K562 (cell line): ENCODE measurements around the gene STMN3. TPM values are rescaled to one million over a fixed set of nuclear protein-coding genes. Genes with fewer than 3 reads are reported as not detected.

Experiments
- ATAC-seq: fragments of 200-7000 bp; cut with Tn5 transposase; 3 replicates; pipeline ENCODE4 v1.9.1; 2020; ENCODE audit warnings: moderate library complexity
- BruUV-seq: library from RNA; stranded (reverse); fragments of 400-500 nt; replicated peaks from 2 replicates; lab custom pipeline; 2021; lab: Mats Ljungman, UMichigan
- CTCF ChIA-PET: fragments of 300-600 bp; formaldehyde crosslinking; extraction: SDS; loops from one replicate; lab custom pipeline; 2021; ENCODE audit warnings: low intra/inter-chr PET ratio; lab: Yijun Ruan, JAX
- POLR2A ChIA-PET: fragments of 300-600, 350-650 bp; sonication (Branson Sonifier 250); formaldehyde crosslinking; extraction: SDS; loops from one replicate; lab custom pipeline; 2021; ENCODE audit warnings: antibody characterized with exemption, inconsistent platforms; lab: Yijun Ruan, JAX
- DNase-seq, 4 experiments: peaks; one replicate each; pipeline versions ENCODE4 v3.0.0 to v3.0.0-alpha.2; 2011 to 2018; ENCODE audit warnings: low spot score in 3 of 4, mixed read lengths in 3 of 4; ENCODE audit errors: extremely low read depth in 1 of 4
- FAIRE-seq: peaks from 2 replicates; lab custom pipeline; 2011; peaks lifted over from hg19 to GRCh38; lab: Jason Lieb, UNC
- H2AFZ ChIP-seq: 2 replicates; pipeline ENCODE4 v1.6.0; 2011; ENCODE audit warnings: low read depth, low read length, control low read depth, inconsistent platforms
- H3K27ac ChIP-seq: fragments of 200-600 bp; 3 replicates; pipeline ENCODE4 v1.8.0; 2011; ENCODE audit warnings: low read depth, mild to moderate bottlenecking, control low read depth, inconsistent platforms, low read length, moderate library complexity, mixed read lengths; ENCODE audit errors: extremely low read depth
- H3K27me3 ChIP-seq, 2 experiments: fragments of 300-600 bp in 1 of 2; 2 replicates in 1 of 2; 3 replicates in 1 of 2; pipeline versions ENCODE4 v1.6.0 to v1.8.0; 2011; ENCODE audit warnings: inconsistent platforms in 2 of 2, low read length in 2 of 2, mild to moderate bottlenecking in 1 of 2, mixed read lengths in 1 of 2, moderate library complexity in 1 of 2; ENCODE audit not compliant: control insufficient read depth in 2 of 2, insufficient read depth in 2 of 2
- H3K36me3 ChIP-seq: fragments of 300-600 bp; 3 replicates; pipeline ENCODE4 v1.8.0; 2011; ENCODE audit warnings: mild to moderate bottlenecking, low read length, inconsistent platforms; ENCODE audit not compliant: control insufficient read depth, insufficient read depth
- H3K4me1 ChIP-seq, 2 experiments: fragments of 200-600 bp in 1 of 2; replicated peaks in 1 of 2; 2 replicates in 1 of 2; 3 replicates in 1 of 2; pipeline versions ENCODE4 v1.5.1 to v1.8.0; 2011; ENCODE audit warnings: inconsistent platforms in 2 of 2, low read length in 2 of 2, mild to moderate bottlenecking in 1 of 2, mixed read lengths in 1 of 2, moderate library complexity in 1 of 2; ENCODE audit not compliant: control insufficient read depth in 2 of 2, insufficient read depth in 2 of 2
- H3K4me2 ChIP-seq: 2 replicates; pipeline ENCODE4 v1.6.1; 2011; ENCODE audit warnings: low read length, control low read depth, inconsistent platforms, mixed read lengths; ENCODE audit not compliant: insufficient read depth
- H3K4me3 ChIP-seq: fragments of 200-600 bp; sonication (generic), shearing (Covaris generic); 2 replicates; pipeline ENCODE4 v1.5.1; 2016; ENCODE audit warnings: control low read depth, inconsistent platforms
- H3K79me2 ChIP-seq: fragments of 200-600 bp; 3 replicates; pipeline ENCODE4 v1.8.0; 2011; ENCODE audit warnings: low read length, inconsistent platforms; ENCODE audit not compliant: control insufficient read depth, insufficient read depth
- H3K9ac ChIP-seq, 2 experiments: 2 replicates each; pipeline versions ENCODE4 v1.6.0 to v1.6.1; 2011; ENCODE audit warnings: low read depth in 2 of 2, low read length in 2 of 2, control low read depth in 1 of 2, inconsistent platforms in 1 of 2, mild to moderate bottlenecking in 1 of 2, mixed read lengths in 1 of 2; ENCODE audit not compliant: insufficient read depth in 1 of 2
- H3K9me1 ChIP-seq: one replicate; pipeline ENCODE4 v1.6.0; 2011; ENCODE audit warnings: inconsistent platforms, mild to moderate bottlenecking, low read length, moderate library complexity; ENCODE audit not compliant: control insufficient read depth, insufficient read depth
- H3K9me3 ChIP-seq: replicated peaks from 2 replicates; pipeline ENCODE4 v1.5.1; 2011; ENCODE audit warnings: low read depth, low read length, inconsistent platforms; ENCODE audit not compliant: control insufficient read depth, insufficient read depth
- H4K20me1 ChIP-seq: replicated peaks from 2 replicates; pipeline ENCODE4 v1.6.1; 2011; ENCODE audit warnings: low read length, inconsistent platforms, mixed read lengths; ENCODE audit not compliant: control insufficient read depth, insufficient read depth
- CBX8 ChIP-seq: fragments of 200-600 bp; sonication (generic); IDR thresholded peaks from 2 replicates; pipeline ENCODE4 v1.6.1; 2012; ENCODE audit warnings: borderline replicate concordance, mixed run types, low read depth, mild to moderate bottlenecking, moderate library complexity, mixed read lengths, low read length, control low read depth, inconsistent platforms; ENCODE audit not compliant: poor library complexity, severe bottlenecking; ENCODE audit errors: extremely low read depth
- CREBBP ChIP-seq: IDR thresholded peaks from one replicate; pipeline ENCODE4 v1.6.1; 2012; ENCODE audit warnings: low read depth, mild to moderate bottlenecking, control low read depth, inconsistent platforms, low read length
- DLX4 ChIP-seq: fragments of 250-450 bp; sonication (Bioruptor Pico); IDR thresholded peaks from 2 replicates; pipeline ENCODE4 v1.6.1; 2021; ENCODE audit warnings: mild to moderate bottlenecking
- ESRRA ChIP-seq: fragments of 450-650 bp; IDR thresholded peaks from 2 replicates; pipeline ENCODE4 v1.6.1; 2014; ENCODE audit warnings: low read depth, mild to moderate bottlenecking, moderate library complexity, borderline replicate concordance
- HDAC8 ChIP-seq: fragments of 450-650 bp; IDR thresholded peaks from 2 replicates; pipeline ENCODE4 v1.6.1; 2016; ENCODE audit warnings: mild to moderate bottlenecking, missing genetic modification characterization, moderate library complexity, missing compliant biosample characterization
- LCOR ChIP-seq: sonication (generic); formaldehyde crosslinking; IDR thresholded peaks from 2 replicates; pipeline ENCODE4 v1.8.0; 2022; ENCODE audit warnings: mild to moderate bottlenecking, missing genetic modification reagents
- RBM25 ChIP-seq: fragments of 200-400 bp; formaldehyde crosslinking; IDR thresholded peaks from 2 replicates; pipeline ENCODE4 v1.6.1; 2018; ENCODE audit warnings: low read length, low read depth, moderate library complexity; ENCODE audit not compliant: severe bottlenecking
- UBTF ChIP-seq, 2 experiments: IDR thresholded peaks; 2 replicates each; pipeline ENCODE4 v1.6.1; 2012; ENCODE audit warnings: improper control_type of control experiment in 2 of 2, low read depth in 2 of 2, low read length in 2 of 2, borderline replicate concordance in 1 of 2
- ZNF232 ChIP-seq: sonication (generic); formaldehyde crosslinking; IDR thresholded peaks from 2 replicates; pipeline ENCODE4 v1.8.0; 2022; ENCODE audit warnings: mild to moderate bottlenecking, missing genetic modification reagents
- ZNF407 ChIP-seq: fragments of 450-650 bp; IDR thresholded peaks from 2 replicates; pipeline ENCODE4 v1.6.1; 2016; ENCODE audit warnings: low read depth
- ZSCAN32 ChIP-seq: fragments of 450-650 bp; formaldehyde crosslinking; IDR thresholded peaks from 2 replicates; pipeline ENCODE4 v1.4.0; 2020; ENCODE audit warnings: mild to moderate bottlenecking, moderate library complexity
- WGBS: fragments of 100-300 bp; shearing (Covaris generic); methylation state at CpG from one replicate; pipeline ENCODE4 v1.1.6; 2016; ENCODE audit warnings: low coverage, mixed read lengths; ENCODE audit not compliant: insufficient coverage; ENCODE audit errors: missing lambda C conversion rate; 5-methylcytosine and 5-hydroxymethylcytosine counted together
- in situ Hi-C: fragments of 300-500 bp; cut with MboI; formaldehyde crosslinking; loops from 4 replicates; pipeline ENCODE4 v1.15.0; 2018; ENCODE audit warnings: inconsistent platforms, mixed read lengths
- intact Hi-C: fragments of 100-400 bp; cut with micrococcal nuclease; formaldehyde crosslinking; loops from 2 replicates; pipeline ENCODE4 v1.14.2; 2022
- polyA plus RNA-seq, 8 experiments: library from polyadenylated mRNA; depleted of rRNA in 4 of 8; stranded (reverse) in 5 of 8; unstranded in 3 of 8; fragments of >200 nt; fragmentation: Nextera tagmentation in 2 of 8; fragmentation: Illumina TruSeq in 1 of 8; extraction: Ambion mirVana in 2 of 8; extraction: Trizol in 1 of 8; gene quantifications; 2 replicates each; pipeline versions ENCODE4 v1.2.1 to v1.2.3, GENCODE V29; 2011 to 2014; ENCODE audit warnings: inconsistent platforms in 1 of 8, missing spikeins in 1 of 8
- total RNA-seq, 7 experiments: library from RNA; depleted of rRNA in 6 of 7; stranded (reverse); fragments of >200 nt in 6 of 7; fragmentation: Illumina TruSeq in 2 of 7; extraction: Trizol in 2 of 7; gene quantifications; 2 replicates each; pipeline versions ENCODE4 v1.2.1 to v1.2.3, GENCODE V29; 2011 to 2021; ENCODE audit warnings: low replicate concordance in 1 of 7

Gene STMN3
- total and polyA plus RNA-seq, 9 of the 15 experiments (the other 6 are each of a cell fraction or from before 2014, with no cell fraction given) = 0.70 to 65.6 (median 29.4) TPM

GRCh38 chr20:63620991-63621390, 32.2 kb downstream of the STMN3 start:
- H3K9me1 ChIP-seq = no peaks in the 10 kb centered on the region
- no TSS peak for BruUV-seq
- FAIRE-seq (no peak), DNase-seq (no peak), ATAC-seq (no peak)
- H3K27ac ChIP-seq = no peak overlapping the region
- no peak overlapping the region for H3K4me2 ChIP-seq
- whole genome bisulfite sequencing = 62% methylated on average over 8 of the region's 8 CpGs
- ChIA-PET CTCF (no interaction called here), POLR2A (interaction anchor here (0.7 to 1.7 kb wide), 2 partner anchors 21 to 243 kb away, joined by 4 read pairs; no protein-coding TSS in a partner anchor)
- H3K9me3 ChIP-seq = no peaks in the 10 kb centered on the region
- in situ Hi-C loops (no loop called here), intact Hi-C loops (no loop called here)
- H3K4me3 ChIP-seq = no peak overlapping the region
- H3K4me1 ChIP-seq = peaks cover 3 to 20% of the 10 kb centered on the region in 2 experiments; a peak in 3 of 5 replicates
- H3K9ac ChIP-seq = 0 out of 4 replicates have a peak overlapping the region, but pooled peaks of 1 of the 2 experiments have one; percentile 36
- H3K79me2 ChIP-seq = peaks cover 57% of the 10 kb centered on the region
- peaks cover 35% of the 10 kb centered on the region; the same call in 2 of the 3 replicates for H3K36me3 ChIP-seq
- no peaks in the 10 kb centered on the region for H3K27me3 ChIP-seq
- H4K20me1 ChIP-seq = no peaks in the 10 kb centered on the region
- H2AFZ ChIP-seq = no peak overlapping the region
- TF ChIP-seq ZNF407 (no peak), HDAC8 (tag) (no peak), ZSCAN32 (CRISPR knock-in tag) (no peak), RBM25 (no peak), CBX8 (no peak), CREBBP (no peak), UBTF (IDR thresholded peaks at IDR 0.05; ENCODE audit: borderline replicate concordance in 1 of 2, low read depth in 2 of 2, low read length in 2 of 2) (no peak), ZNF232 (no peak), DLX4 (CRISPR knock-in tag) (no peak), ESRRA (no peak), LCOR (no peak)
